ENCODE data around the gene RBPJL.

Gene RBPJL

GRCh38 chr20:45354423-45355208 is 48.0 kb downstream of the RBPJL start:
- H3K4me3 ChIP-seq (ENCODE audit: low read length), result no peak overlapping the region
- no peak overlapping the region for H3K9ac ChIP-seq (ENCODE audit: low read depth, low read length)
- no peaks in the 10 kb centered on the region for H3K9me3 ChIP-seq (ENCODE audit: insufficient read depth, low read depth, low read length)
- 85% methylated on average over 9 of the region's 9 CpGs for WGBS
- no peaks in the 10 kb centered on the region for H3K36me3 ChIP-seq (ENCODE audit: insufficient read depth, low read length)
- H3K27ac ChIP-seq (ENCODE audit: low read depth, low read length), result no peak overlapping the region
- peaks cover 16% of the 10 kb centered on the region for H3K4me1 ChIP-seq (ENCODE audit: insufficient read depth, low read length)
- no peaks in the 10 kb centered on the region for H3K27me3 ChIP-seq (ENCODE audit: insufficient read depth, low read length)

- no peak overlapping the region for H3K4me3 ChIP-seq (ENCODE audit: low read length)
- H3K27ac ChIP-seq (ENCODE audit: low read depth, low read length), result no peak overlapping the region
- 56% methylated on average over 3 of the region's 5 CpGs for WGBS
Measured at GRCh38 chr20:45355209-45356084, 48.8 kb downstream of the RBPJL start.

GRCh38 chr20:45358282-45359068 is 51.8 kb downstream of the RBPJL start:
- no peaks in the 10 kb centered on the region for H3K9me3 ChIP-seq (ENCODE audit: insufficient read depth, low read depth, low read length)
- H3K27me3 ChIP-seq (ENCODE audit: insufficient read depth, low read length), result no peaks in the 10 kb centered on the region
- H3K36me3 ChIP-seq (ENCODE audit: insufficient read depth, low read length), result no peaks in the 10 kb centered on the region
- H3K4me1 ChIP-seq (ENCODE audit: insufficient read depth, low read length), result peaks cover 18% of the 10 kb centered on the region
- H3K27ac ChIP-seq (ENCODE audit: low read depth, low read length), result no peak overlapping the region
- 62% methylated on average over 10 of the region's 10 CpGs for WGBS
- H3K9ac ChIP-seq (ENCODE audit: low read depth, low read length), result no peak overlapping the region
- H3K4me3 ChIP-seq (ENCODE audit: low read length), result no peak overlapping the region

More at GRCh38 chr20:45355209-45356084, 48.8 kb downstream of the RBPJL start:
- H3K9ac ChIP-seq (ENCODE audit: low read depth, low read length), result no peak overlapping the region
- no peaks in the 10 kb centered on the region for H3K9me3 ChIP-seq (ENCODE audit: insufficient read depth, low read depth, low read length)
- H3K36me3 ChIP-seq (ENCODE audit: insufficient read depth, low read length), result no peaks in the 10 kb centered on the region
- no peaks in the 10 kb centered on the region for H3K27me3 ChIP-seq (ENCODE audit: insufficient read depth, low read length)
- peaks cover 19% of the 10 kb centered on the region for H3K4me1 ChIP-seq (ENCODE audit: insufficient read depth, low read length)

GRCh38 chr20:45359069-45359405 is 52.4 kb downstream of the RBPJL start:
- no peaks in the 10 kb centered on the region for H3K36me3 ChIP-seq (ENCODE audit: insufficient read depth, low read length)
- WGBS, result 87% methylated on average over 7 of the region's 7 CpGs
- H3K4me3 ChIP-seq (ENCODE audit: low read length), result no peak overlapping the region
- no peak overlapping the region for H3K9ac ChIP-seq (ENCODE audit: low read depth, low read length)
- no peaks in the 10 kb centered on the region for H3K9me3 ChIP-seq (ENCODE audit: insufficient read depth, low read depth, low read length)
- no peaks in the 10 kb centered on the region for H3K27me3 ChIP-seq (ENCODE audit: insufficient read depth, low read length)
- peaks cover 17% of the 10 kb centered on the region for H3K4me1 ChIP-seq (ENCODE audit: insufficient read depth, low read length)
- H3K27ac ChIP-seq (ENCODE audit: low read depth, low read length), result no peak overlapping the region

GRCh38 chr20:45359406-45360148 is 52.9 kb downstream of the RBPJL start:
- Histone ChIP-seq H3K27me3 (ENCODE audit: insufficient read depth, low read length) (no peaks in the 10 kb centered on the region), H3K4me3 (ENCODE audit: low read length) (no peak overlapping the region), H3K9ac (ENCODE audit: low read depth, low read length) (no peak overlapping the region), H3K36me3 (ENCODE audit: insufficient read depth, low read length) (no peaks in the 10 kb centered on the region), H3K27ac (ENCODE audit: low read depth, low read length) (no peak overlapping the region), H3K4me1 (ENCODE audit: insufficient read depth, low read length) (peaks cover 17% of the 10 kb centered on the region), H3K9me3 (ENCODE audit: insufficient read depth, low read depth, low read length) (no peaks in the 10 kb centered on the region)
- WGBS, result 84% methylated on average over 9 of the region's 9 CpGs

GRCh38 chr20:45361793-45362192 is 55.2 kb downstream of the RBPJL start:
- WGBS, result 95% methylated on average over 5 of the region's 6 CpGs
- Histone ChIP-seq H3K9me3 (ENCODE audit: insufficient read depth, low read depth, low read length) (no peaks in the 10 kb centered on the region), H3K27me3 (ENCODE audit: insufficient read depth, low read length) (no peaks in the 10 kb centered on the region), H3K4me3 (ENCODE audit: low read length) (no peak overlapping the region), H3K27ac (ENCODE audit: low read depth, low read length) (no peak overlapping the region), H3K9ac (ENCODE audit: low read depth, low read length) (no peak overlapping the region), H3K4me1 (ENCODE audit: insufficient read depth, low read length) (peaks cover 17% of the 10 kb centered on the region), H3K36me3 (ENCODE audit: insufficient read depth, low read length) (peaks cover 17% of the 10 kb centered on the region)

- Histone ChIP-seq H3K27ac (ENCODE audit: low read depth, low read length) (peak within 1 kb of the TSS; percentile 81), H3K27me3 (ENCODE audit: insufficient read depth, low read length) (no peaks in the 10 kb centered on the region), H3K36me3 (ENCODE audit: insufficient read depth, low read length) (peaks cover 29% of the 10 kb centered on the region), H3K9me3 (ENCODE audit: insufficient read depth, low read depth, low read length) (no peaks in the 10 kb centered on the region), H3K4me3 (ENCODE audit: low read length) (peak within 1 kb of the TSS; percentile 78), H3K9ac (ENCODE audit: low read depth, low read length) (peak within 1 kb of the TSS; percentile 79), H3K4me1 (ENCODE audit: insufficient read depth, low read length) (peaks cover 14% of the 10 kb centered on the region)
- under 1% methylated on average over 55 of the region's 55 CpGs for WGBS
Measured at GRCh38 chr20:45362804-45363610, 56.4 kb downstream of the RBPJL start, which contains the start of gene SYS1. Gene SYS1 (plus strand): TSS chr20:45363156. CDS start chr20:45363532, 376 bp downstream.

- WGBS, result 32% methylated on average over 22 of the region's 23 CpGs
Measured at GRCh38 chr20:45363611-45364492, 57.2 kb downstream of the RBPJL start.

GRCh38 chr20:45365444-45365970 is 58.9 kb downstream of the RBPJL start:
- Histone ChIP-seq H3K9ac (ENCODE audit: low read depth, low read length) (no peak overlapping the region), H3K27me3 (ENCODE audit: insufficient read depth, low read length) (no peaks in the 10 kb centered on the region), H3K27ac (ENCODE audit: low read depth, low read length) (no peak overlapping the region), H3K36me3 (ENCODE audit: insufficient read depth, low read length) (peaks cover 37% of the 10 kb centered on the region), H3K4me1 (ENCODE audit: insufficient read depth, low read length) (peaks cover 6% of the 10 kb centered on the region; the same call in 1 of the 2 replicates), H3K4me3 (ENCODE audit: low read length) (no peak overlapping the region), H3K9me3 (ENCODE audit: insufficient read depth, low read depth, low read length) (no peaks in the 10 kb centered on the region)
- WGBS, result 92% methylated on average over 5 of the region's 5 CpGs

More at GRCh38 chr20:45363611-45364492, 57.2 kb downstream of the RBPJL start:
- Histone ChIP-seq H3K36me3 (ENCODE audit: insufficient read depth, low read length) (peaks cover 37% of the 10 kb centered on the region), H3K4me3 (ENCODE audit: low read length) (peak overlapping the region; percentile 78), H3K27me3 (ENCODE audit: insufficient read depth, low read length) (no peaks in the 10 kb centered on the region), H3K9me3 (ENCODE audit: insufficient read depth, low read depth, low read length) (no peaks in the 10 kb centered on the region), H3K27ac (ENCODE audit: low read depth, low read length) (no peak overlapping the region), H3K4me1 (ENCODE audit: insufficient read depth, low read length) (peaks cover 8% of the 10 kb centered on the region; the same call in 1 of the 2 replicates), H3K9ac (ENCODE audit: low read depth, low read length) (peak overlapping the region; percentile 79)
